ENCODE measurements around the gene FARP2. TPM values are rescaled to one million over a fixed set of nuclear protein-coding genes. Genes with fewer than 3 reads are reported as not detected.

Gene FARP2
- total and polyA plus RNA-seq, 2 of the 4 experiments (the other 2 are of a cell fraction): 17.1 to 30.8 TPM

DNA sequence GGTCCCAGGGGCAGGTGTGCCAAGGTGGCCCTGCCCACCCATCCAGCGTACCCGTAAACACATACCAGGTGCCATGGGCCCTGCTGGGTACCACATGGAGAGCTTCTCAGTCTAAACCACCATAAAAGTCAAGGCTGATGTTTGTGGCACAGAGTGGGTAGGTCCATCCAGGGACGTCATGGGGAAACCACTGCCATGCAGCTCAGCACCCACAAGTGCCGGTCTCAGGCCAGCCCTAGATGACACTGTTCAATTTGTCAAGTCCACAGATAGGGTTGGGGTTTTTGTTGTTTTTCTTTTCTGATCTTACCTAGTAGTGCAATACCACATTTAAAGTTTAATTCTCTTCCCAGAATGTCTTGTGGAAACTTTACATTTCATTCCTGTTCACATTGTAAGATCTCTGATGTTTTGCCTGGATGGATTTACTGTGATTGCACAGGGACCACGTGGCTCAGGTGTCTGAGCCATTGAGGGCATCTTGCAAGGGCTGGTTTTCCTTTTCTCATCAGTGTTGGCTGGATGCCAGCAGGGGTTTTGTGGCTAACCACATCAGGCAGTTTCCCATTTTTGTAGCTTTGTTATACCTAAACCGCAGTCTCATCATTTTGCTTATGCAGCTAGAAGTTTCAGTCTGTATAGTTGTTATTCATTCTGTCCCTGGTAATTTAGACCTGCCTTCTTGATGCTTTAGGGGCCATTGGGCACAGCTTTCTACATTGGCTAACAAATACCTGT, 87.6 kb downstream of the FARP2 start:
- no peak overlapping the region for H3K4me3 ChIP-seq (ENCODE audit: insufficient read depth, low read depth, low read length)
- H2BK120ac ChIP-seq (ENCODE audit: low read depth, low read length): no peak overlapping the region
- ChIA-PET CTCF (no interaction called here), POLR2A (ENCODE audit: unreplicated experiment) (no interaction called here)
- H4K20me1 ChIP-seq (ENCODE audit: insufficient read depth, low read length): no peaks in the 10 kb centered on the region
- H2AFZ ChIP-seq (replicated peaks; ENCODE audit: low read length, poor library complexity): no peak overlapping the region
- no peak overlapping the region for H3K18ac ChIP-seq (ENCODE audit: low read depth, low read length)
- in situ Hi-C loops (cut with MboI; ENCODE audit: low sequenced_read_pairs) (no loop called here), dilution Hi-C loops (cut with HindIII; ENCODE audit: low sequenced_read_pairs, unreplicated experiment) (no loop called here), intact Hi-C loops (cut with micrococcal nuclease) (no loop called here)
- H3K23ac ChIP-seq (ENCODE audit: low read depth, low read length): no peak overlapping the region
- no CpG with 5 or more reads among the region's 6 CpGs for WGBS, 2 experiments (ENCODE audit: extremely low coverage in 2 of 2, insufficient read length in 1 of 2)
- peak; percentile 57 for DNase-seq
- no peaks in the 10 kb centered on the region for H3K27me3 ChIP-seq (ENCODE audit: control insufficient read depth, insufficient read depth, low read length)
- no peak for ATAC-seq (ENCODE audit: low read depth)
- H3K9me1 ChIP-seq (ENCODE audit: insufficient read depth, low read length): peaks cover 7% of the 10 kb centered on the region
- no peak overlapping the region for H2AK9ac ChIP-seq (replicated peaks; ENCODE audit: low read depth, low read length, poor library complexity)
- no peak overlapping the region for H4K5ac ChIP-seq (ENCODE audit: low read depth, low read length)
- H3K4me2 ChIP-seq (ENCODE audit: low read depth, low read length): no peak overlapping the region
- H3K36me3 ChIP-seq (ENCODE audit: control insufficient read depth, insufficient read depth, low read length): peaks cover 24% of the 10 kb centered on the region
- no peak overlapping the region for H3K27ac ChIP-seq (ENCODE audit: insufficient read depth, low read length)
- H3K4me1 ChIP-seq (ENCODE audit: control insufficient read depth, insufficient read depth, low read length): no peaks in the 10 kb centered on the region
- no peak for TF ChIP-seq POLR2A (IDR thresholded peaks at IDR 0.05; ENCODE audit: low read depth, low read length)
- TF ChIP-seq MAFK (IDR thresholded peaks at IDR 0.05; ENCODE audit: low read depth, low read length): 0 out of 2 replicates have a peak, but pooled peaks have one; percentile 38
- H2BK15ac ChIP-seq (ENCODE audit: low read depth, low read length): no peak overlapping the region
- no peak overlapping the region for H3K4ac ChIP-seq (ENCODE audit: low read depth, low read length)
- H2BK20ac ChIP-seq (ENCODE audit: low read depth, low read length): no peak overlapping the region
- BruUV-seq (replicated peaks): no TSS peak
- no peak overlapping the region for H3K14ac ChIP-seq (replicated peaks; ENCODE audit: low read depth, low read length)
- no peak overlapping the region for H4K8ac ChIP-seq (ENCODE audit: low read depth in 2 of 2, low read length in 2 of 2)
- H2AK5ac ChIP-seq (ENCODE audit: low read depth, low read length): no peak overlapping the region
- no peaks in the 10 kb centered on the region for H3K9me3 ChIP-seq (ENCODE audit: control insufficient read depth, insufficient read depth, low read length)
- no peak overlapping the region for H4K91ac ChIP-seq (ENCODE audit: insufficient read depth, low read depth, low read length)
- no peak overlapping the region for H3K56ac ChIP-seq (ENCODE audit: extremely low read depth, insufficient read depth, low read length)
- peaks cover 2 to 4% of the 10 kb centered on the region in 2 experiments; a peak in 1 of 4 replicates for H3K79me1 ChIP-seq (ENCODE audit: low read depth in 1 of 2, low read length in 2 of 2)
- H3K9ac ChIP-seq (ENCODE audit: low read depth, low read length): no peak overlapping the region
- no peak overlapping the region for H2BK5ac ChIP-seq (ENCODE audit: low read depth, low read length, poor library complexity, severe bottlenecking)

Measured in IMR-90 (cell line).